ENCODE data around the gene OXT. TPM values are rescaled to one million over a fixed set of nuclear protein-coding genes. Genes with fewer than 3 reads are reported as not detected.

Gene OXT
- total and polyA plus RNA-seq, 4 donors: 0.75 to 41.6 (median 4.3) TPM

DNA sequence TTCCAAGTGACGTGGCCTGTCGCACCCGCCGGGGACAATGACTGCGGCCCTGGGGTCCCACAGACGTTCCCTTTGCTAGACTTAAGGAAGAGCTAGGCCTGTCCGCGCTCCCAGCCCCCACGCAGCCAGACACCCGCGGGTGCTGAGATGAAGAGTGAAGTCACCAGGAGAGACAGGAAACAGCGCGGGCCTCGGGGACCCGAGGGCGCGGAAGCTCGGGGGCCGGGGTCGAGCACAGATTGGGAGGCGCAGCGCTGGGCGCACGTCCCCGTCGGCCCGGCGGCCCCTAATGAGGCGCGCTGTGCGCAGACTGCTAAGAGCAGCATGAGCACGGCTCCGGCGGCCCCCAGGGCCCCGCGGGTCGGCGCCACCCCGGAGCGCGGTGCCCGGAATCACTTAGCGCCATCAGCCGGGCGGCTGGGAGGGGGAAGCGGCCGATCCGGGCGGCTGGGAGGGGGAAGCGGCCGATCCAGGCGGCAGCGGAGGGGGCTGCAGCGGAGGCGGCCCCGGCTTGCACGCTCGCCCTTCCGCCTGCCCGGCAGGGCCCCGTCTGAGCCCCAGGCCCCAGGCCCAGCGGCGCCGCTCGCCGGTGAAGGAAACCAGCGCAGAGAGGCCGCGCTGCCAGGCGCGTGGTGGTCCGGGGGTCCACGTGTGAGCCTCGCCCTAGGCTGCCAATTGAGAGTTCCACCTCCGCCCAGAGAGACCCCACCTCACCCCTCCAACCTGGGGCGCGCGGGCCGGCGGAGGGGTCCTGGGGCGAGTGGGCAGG is 21.4 kb downstream of the OXT start:
- H3K36me3 ChIP-seq (ENCODE audit: control insufficient read depth in 4 of 4, insufficient read depth in 3 of 4, low read depth in 1 of 4, low read length in 3 of 4): no peaks in the 10 kb centered on the region
- DNase-seq (ENCODE audit: low spot score): no peak
- H3K4me3 ChIP-seq (ENCODE audit: low read depth in 1 of 3, low read length in 3 of 3): peak overlapping the region in 1 of 3 donors; percentile 35
- peaks cover 0 to 3% (median 0%) of the 10 kb centered on the region in 4 donors for H3K4me1 ChIP-seq (ENCODE audit: control insufficient read depth in 4 of 4, insufficient read depth in 4 of 4, low read length in 3 of 4)
- H3K27me3 ChIP-seq (ENCODE audit: control insufficient read depth in 4 of 4, insufficient read depth in 4 of 4, low read length in 3 of 4): peaks cover 0 to 5% (median 0%) of the 10 kb centered on the region in 4 donors
- WGBS: 13% methylated on average over 81 of the region's 81 CpGs
- H3K27ac ChIP-seq (ENCODE audit: low read depth in 1 of 2, low read length in 2 of 2): no peak overlapping the region
- no peaks in the 10 kb centered on the region for H3K9me3 ChIP-seq (ENCODE audit: control insufficient read depth in 4 of 4, low read length in 3 of 4)
- no peak overlapping the region for H3K9ac ChIP-seq (ENCODE audit: low read depth in 1 of 2, low read length in 2 of 2)
- TF ChIP-seq GABPA (IDR thresholded peaks at IDR 0.05 in 1 of 2, conservative IDR thresholded peaks at IDR 0.05 in 1 of 2) (no peak), RXRA (IDR thresholded peaks at IDR 0.05) (no peak), NR2F2 (IDR thresholded peaks at IDR 0.05) (no peak), TAF1 (conservative IDR thresholded peaks at IDR 0.05) (no peak)
- TF ChIP-seq, protein P1, sequence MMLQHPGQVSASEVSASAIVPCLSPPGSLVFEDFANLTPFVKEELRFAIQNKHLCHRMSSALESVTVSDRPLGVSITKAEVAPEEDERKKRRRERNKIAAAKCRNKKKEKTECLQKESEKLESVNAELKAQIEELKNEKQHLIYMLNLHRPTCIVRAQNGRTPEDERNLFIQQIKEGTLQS (IDR thresholded peaks at IDR 0.05): no peak

DNA sequence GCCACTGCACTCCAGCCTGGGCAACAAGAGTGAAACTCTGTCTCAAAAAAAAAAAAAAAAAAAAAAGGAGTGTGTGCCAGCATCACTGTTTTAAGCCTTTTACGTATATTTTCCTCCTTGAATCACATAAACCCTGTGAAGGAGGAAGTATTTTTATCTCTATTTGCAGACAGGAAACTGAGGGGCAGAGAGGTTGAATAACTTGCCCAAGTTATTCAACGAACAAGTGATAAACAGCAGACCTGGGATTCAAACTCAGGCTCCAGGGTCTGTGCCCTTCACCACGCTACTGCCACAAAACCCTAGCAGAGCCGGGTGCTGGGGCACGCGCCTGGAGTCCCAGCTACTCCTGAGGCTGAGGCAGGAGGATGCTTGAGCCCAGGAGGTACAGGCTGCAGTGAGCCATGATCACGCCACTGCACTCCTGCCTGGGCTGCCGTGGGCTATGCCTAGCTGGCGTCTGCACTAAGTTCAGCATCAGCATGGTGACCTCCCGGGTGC is 22.5 kb downstream of the OXT start:
- H3K4me1 ChIP-seq (ENCODE audit: control insufficient read depth in 4 of 4, insufficient read depth in 4 of 4, low read length in 3 of 4): peaks cover 0 to 3% (median 0%) of the 10 kb centered on the region in 4 donors
- H3K9me3 ChIP-seq (ENCODE audit: control insufficient read depth in 4 of 4, low read length in 3 of 4): no peaks in the 10 kb centered on the region
- H3K36me3 ChIP-seq (ENCODE audit: control insufficient read depth in 4 of 4, insufficient read depth in 3 of 4, low read depth in 1 of 4, low read length in 3 of 4): no peaks in the 10 kb centered on the region
- H3K27ac ChIP-seq (ENCODE audit: low read depth in 1 of 2, low read length in 2 of 2): no peak overlapping the region
- no peak for DNase-seq (ENCODE audit: low spot score)
- TF ChIP-seq NR2F2 (IDR thresholded peaks at IDR 0.05): peak; percentile 27
- no peak for TF ChIP-seq CTCF (IDR thresholded peaks at IDR 0.05; ENCODE audit: low read depth, low read length, missing input control)
- TF ChIP-seq, protein P1 (IDR thresholded peaks at IDR 0.05): no peak
- TF ChIP-seq, protein P2, sequence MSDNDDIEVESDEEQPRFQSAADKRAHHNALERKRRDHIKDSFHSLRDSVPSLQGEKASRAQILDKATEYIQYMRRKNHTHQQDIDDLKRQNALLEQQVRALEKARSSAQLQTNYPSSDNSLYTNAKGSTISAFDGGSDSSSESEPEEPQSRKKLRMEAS (IDR thresholded peaks at IDR 0.05): no peak
- TF ChIP-seq GABPA (IDR thresholded peaks at IDR 0.05 in 1 of 2, conservative IDR thresholded peaks at IDR 0.05 in 1 of 2): no peak
- TF ChIP-seq REST (IDR thresholded peaks at IDR 0.05): no peak
- no peak for TF ChIP-seq TAF1 (conservative IDR thresholded peaks at IDR 0.05)
- no peak for TF ChIP-seq HNF4A (conservative IDR thresholded peaks at IDR 0.05)
- TF ChIP-seq ZBTB33 (IDR thresholded peaks at IDR 0.05): no peak
- no peak overlapping the region for H3K9ac ChIP-seq (ENCODE audit: low read depth in 1 of 2, low read length in 2 of 2)
- no peak overlapping the region for H3K4me3 ChIP-seq (ENCODE audit: low read depth in 1 of 3, low read length in 3 of 3)
- H3K27me3 ChIP-seq (ENCODE audit: control insufficient read depth in 4 of 4, insufficient read depth in 4 of 4, low read length in 3 of 4): peaks cover 0 to 3% (median 0%) of the 10 kb centered on the region in 4 donors
- WGBS: 62% methylated on average over 10 of the region's 10 CpGs

Measured in liver (tissue), 9 donors.